ENCODE measurements around the gene RPL21.
"Not testable (repeated sequence)": the region's sequence is repeated elsewhere in the genome, so short reads cannot be mapped to it uniquely, and the experiment has no call there.

RPL21 gene

GRCh38 chr13:27289011-27289665, 37.8 kb downstream of the RPL21 start:
- no peak for DNase-seq (ENCODE audit: low read depth in 2 of 2)

- no peak for DNase-seq (ENCODE audit: low read depth in 2 of 2)
These were observed 39.4 kb downstream of the RPL21 start for GRCh38 chr13:27290715-27291114.

- not testable (repeated sequence) for DNase-seq (ENCODE audit: low read depth in 2 of 2)
These were observed 40.6 kb downstream of the RPL21 start for GRCh38 chr13:27291967-27292366.

- no peak for DNase-seq (ENCODE audit: low read depth in 2 of 2)
These were observed 41.8 kb downstream of the RPL21 start for GRCh38 chr13:27293076-27293691.

GRCh38 chr13:27293873-27294515, 42.6 kb downstream of the RPL21 start:
- no peak for DNase-seq (ENCODE audit: low read depth in 2 of 2)

- DNase-seq (ENCODE audit: low read depth in 2 of 2), result no peak
These were observed 43.7 kb downstream of the RPL21 start for GRCh38 chr13:27295096-27295495.

- DNase-seq (ENCODE audit: low read depth in 2 of 2), result no peak
These were observed 44.3 kb downstream of the RPL21 start for GRCh38 chr13:27295660-27296059.

- DNase-seq (ENCODE audit: low read depth in 2 of 2), result no peak
These were observed 45.1 kb downstream of the RPL21 start for GRCh38 chr13:27296496-27296895.

- DNase-seq (ENCODE audit: low read depth in 2 of 2), result no peak
These were observed 47.5 kb downstream of the RPL21 start for GRCh38 chr13:27298849-27299248.

- DNase-seq (ENCODE audit: low read depth in 2 of 2), result not testable (repeated sequence)
These were observed 49.0 kb downstream of the RPL21 start for GRCh38 chr13:27300406-27300805.

GRCh38 chr13:27300941-27301586, 49.7 kb downstream of the RPL21 start:
- DNase-seq (ENCODE audit: low read depth in 2 of 2), result no peak

- no peak for DNase-seq (ENCODE audit: low read depth in 2 of 2)
These were observed 51.4 kb downstream of the RPL21 start for GRCh38 chr13:27302643-27303262.

GRCh38 chr13:27304099-27304498, 52.7 kb downstream of the RPL21 start:
- DNase-seq (ENCODE audit: low read depth in 2 of 2), result no peak

- DNase-seq (ENCODE audit: low read depth in 2 of 2), result no peak
These were observed 53.3 kb downstream of the RPL21 start for GRCh38 chr13:27304611-27305010.
